ENCODE results near the gene BORA. TPM values are rescaled to one million over a fixed set of nuclear protein-coding genes. Genes with fewer than 3 reads are reported as not detected.
"Not testable (repeated sequence)": the region's sequence is repeated elsewhere in the genome, so short reads cannot be mapped to it uniquely, and the experiment has no call there.

BORA gene
- total RNA-seq, 4 donors from 2014 or later: 1.5 to 156 (median 5.4) TPM

- Histone ChIP-seq H3K27ac (peak overlapping the region; percentile 86 to 88), H3K36me3 (no peaks in the 10 kb centered on the region), H3K9me3 (no peaks in the 10 kb centered on the region), H3K4me1 (peaks cover 0 to 10% of the 10 kb centered on the region in 2 donors), H3K4me3 (peak overlapping the region; percentile 64 to 94), H3K27me3 (no peaks in the 10 kb centered on the region)
- DNase-seq: no peak
- intact Hi-C loops (cut with DNase I; ENCODE audit: low total_unique reads): no loop called here
- TF ChIP-seq POLR2A (IDR thresholded peaks at IDR 0.05): no peak
- no peak for TF ChIP-seq CTCF (IDR thresholded peaks at IDR 0.05)
Observed at GRCh38 chr13:72782717-72783116, 55.0 kb downstream of the BORA start.

- H3K4me1 ChIP-seq; H3K9me3 ChIP-seq; H3K36me3 ChIP-seq; intact Hi-C loops (cut with DNase I; ENCODE audit: low total_unique reads); DNase-seq; H3K4me3 ChIP-seq; H3K27ac ChIP-seq; H3K27me3 ChIP-seq: not testable (repeated sequence)
Observed at GRCh38 chr13:72784679-72785078, 57.0 kb downstream of the BORA start.

- no peak overlapping the region for H3K27ac ChIP-seq
- no peaks in the 10 kb centered on the region for H3K4me1 ChIP-seq
- H3K27me3 ChIP-seq: no peaks in the 10 kb centered on the region
- H3K4me3 ChIP-seq: no peak overlapping the region
- no peaks in the 10 kb centered on the region for H3K36me3 ChIP-seq
- no peak for TF ChIP-seq CTCF (IDR thresholded peaks at IDR 0.05)
- TF ChIP-seq POLR2A (IDR thresholded peaks at IDR 0.05): no peak
- no peaks in the 10 kb centered on the region for H3K9me3 ChIP-seq
- intact Hi-C loops (cut with DNase I; ENCODE audit: low total_unique reads): no loop called here
- DNase-seq: no peak
Observed at GRCh38 chr13:72788831-72789230, 61.1 kb downstream of the BORA start.

DNA sequence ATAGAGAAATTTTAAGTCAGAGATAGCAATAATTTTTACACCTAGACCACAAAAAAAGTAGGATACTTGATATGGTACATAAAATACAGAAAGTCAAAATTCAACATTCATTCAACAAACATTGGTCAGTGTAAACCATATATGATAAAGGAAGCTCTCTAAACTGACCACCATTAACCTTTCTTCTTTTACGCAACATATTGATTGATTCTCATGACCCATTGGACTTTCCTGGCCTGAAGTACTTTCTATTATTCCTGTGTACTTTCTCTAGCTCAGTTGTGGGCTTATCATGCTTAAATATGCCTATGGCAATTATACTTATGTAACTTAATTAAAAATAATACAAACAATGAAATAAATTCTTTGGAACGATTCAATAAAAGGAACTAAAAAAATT is 64.9 kb downstream of the BORA start:
- no peaks in the 10 kb centered on the region for H3K9me3 ChIP-seq
- no peak overlapping the region for H3K27ac ChIP-seq
- no peaks in the 10 kb centered on the region for H3K4me1 ChIP-seq
- no peak for DNase-seq
- no peaks in the 10 kb centered on the region for H3K36me3 ChIP-seq
- intact Hi-C loops (cut with DNase I; ENCODE audit: low total_unique reads): no loop called here
- no peak overlapping the region for H3K4me3 ChIP-seq
- H3K27me3 ChIP-seq: no peaks in the 10 kb centered on the region
- TF ChIP-seq POLR2A (IDR thresholded peaks at IDR 0.05) (no peak), CTCF (IDR thresholded peaks at IDR 0.05) (no peak)

GRCh38 chr13:72798817-72799216 is 71.1 kb downstream of the BORA start:
- Histone ChIP-seq H3K4me3 (no peak overlapping the region), H3K9me3 (no peaks in the 10 kb centered on the region), H3K27ac (no peak overlapping the region), H3K36me3 (no peaks in the 10 kb centered on the region), H3K27me3 (no peaks in the 10 kb centered on the region), H3K4me1 (no peaks in the 10 kb centered on the region)
- TF ChIP-seq CTCF (IDR thresholded peaks at IDR 0.05) (no peak), POLR2A (IDR thresholded peaks at IDR 0.05) (no peak)
- intact Hi-C loops (cut with DNase I; ENCODE audit: low total_unique reads): no loop called here
- no peak for DNase-seq

DNA sequence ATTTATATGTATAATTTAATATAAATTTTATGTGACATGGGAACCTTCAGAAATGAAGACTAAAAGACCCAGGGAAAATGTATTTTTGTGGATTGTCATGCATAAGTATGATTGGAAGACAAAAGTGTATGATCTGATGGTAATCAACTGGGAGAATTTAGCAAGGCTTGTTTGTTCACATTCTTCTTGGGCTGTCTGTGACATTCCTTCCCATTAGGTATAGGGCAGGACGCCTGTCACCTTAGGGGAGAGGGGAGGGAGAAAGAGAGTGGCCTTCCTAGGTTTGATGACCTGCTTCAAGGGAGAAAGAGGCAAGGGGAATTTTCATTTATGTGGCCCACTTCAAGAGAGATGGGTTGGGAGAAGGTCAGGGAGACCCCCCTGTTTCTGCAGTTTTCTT is 76.6 kb downstream of the BORA start:
- no peaks in the 10 kb centered on the region for H3K27me3 ChIP-seq
- no peaks in the 10 kb centered on the region for H3K4me1 ChIP-seq
- H3K4me3 ChIP-seq: no peak overlapping the region
- H3K27ac ChIP-seq: no peak overlapping the region
- intact Hi-C loops (cut with DNase I; ENCODE audit: low total_unique reads): no loop called here
- no peaks in the 10 kb centered on the region for H3K9me3 ChIP-seq
- no peaks in the 10 kb centered on the region for H3K36me3 ChIP-seq
- TF ChIP-seq CTCF (IDR thresholded peaks at IDR 0.05) (no peak), POLR2A (IDR thresholded peaks at IDR 0.05) (no peak)
- DNase-seq: no peak
